IPS-NIHi7 (cell line): ENCODE results near the gene NUBP2.

ENCODE experiments used
- DNase-seq: peaks from one replicate; pipeline ENCODE4 v3.0.0; 2012; ENCODE audit warnings: mixed read lengths; ENCODE audit errors: extremely low spot score

NUBP2 gene

DNA sequence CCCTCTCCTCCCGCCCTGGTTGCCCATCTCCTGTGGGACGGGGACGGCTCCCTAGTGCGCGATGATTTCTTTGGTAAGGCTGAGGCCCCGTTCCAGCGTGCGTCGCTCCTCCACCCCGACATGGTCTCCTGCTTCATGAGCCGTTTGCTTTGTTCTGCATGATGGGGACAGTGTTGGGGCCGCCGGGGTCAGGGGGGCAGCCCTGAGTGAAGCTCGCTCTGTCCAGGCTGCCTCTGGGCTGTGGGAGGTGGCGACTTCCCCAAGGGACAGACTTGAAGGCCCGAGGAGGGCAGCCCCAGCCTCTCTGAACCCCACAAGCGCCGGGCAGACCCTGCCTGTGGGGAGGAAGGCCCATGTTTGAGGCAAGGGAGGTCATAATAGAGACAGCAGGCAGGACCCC lies 23.8 kb upstream of the NUBP2 start:
- DNase-seq: no peak

DNA sequence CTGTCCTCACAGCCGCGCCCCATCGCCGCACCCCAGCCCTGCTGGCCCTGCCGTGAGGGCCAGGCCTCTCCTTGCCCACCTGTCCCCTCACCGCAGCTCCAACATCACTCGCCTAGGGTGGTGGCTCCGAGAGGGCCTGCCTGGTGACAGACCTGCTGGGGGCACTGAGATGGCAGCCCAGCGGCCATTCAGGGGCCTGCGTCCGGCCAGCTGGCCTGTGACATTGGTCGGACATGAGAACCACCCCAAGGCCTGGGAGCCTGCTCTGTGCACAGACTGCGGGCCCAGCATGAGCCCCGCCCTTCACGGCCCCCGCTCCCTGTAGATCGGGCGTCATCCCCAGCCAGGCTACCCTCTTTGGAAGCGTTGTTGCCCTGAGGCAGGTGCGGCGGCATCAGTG lies 23.2 kb upstream of the NUBP2 start:
- DNase-seq: no peak

DNA sequence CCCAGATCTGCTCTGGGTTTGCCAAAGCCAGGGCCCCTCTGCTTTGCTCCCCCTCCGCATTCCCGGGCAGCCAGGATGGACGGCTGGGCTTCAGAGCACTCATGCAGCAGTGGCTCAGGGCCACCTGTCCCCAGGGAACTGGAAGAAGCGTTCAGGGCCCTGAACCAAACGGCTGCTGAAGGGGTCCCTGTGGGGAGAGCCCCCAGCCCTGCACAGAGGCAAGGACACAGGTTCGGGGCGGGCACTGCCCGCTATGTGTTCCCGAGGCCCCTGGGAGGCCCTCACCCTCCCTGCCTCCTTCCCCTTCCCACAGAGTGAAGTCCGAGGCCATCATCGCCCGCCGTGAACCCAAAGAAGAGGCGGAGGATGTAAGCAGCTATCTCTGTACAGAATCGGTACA lies 21.8 kb upstream of the NUBP2 start:
- DNase-seq: no peak

DNA sequence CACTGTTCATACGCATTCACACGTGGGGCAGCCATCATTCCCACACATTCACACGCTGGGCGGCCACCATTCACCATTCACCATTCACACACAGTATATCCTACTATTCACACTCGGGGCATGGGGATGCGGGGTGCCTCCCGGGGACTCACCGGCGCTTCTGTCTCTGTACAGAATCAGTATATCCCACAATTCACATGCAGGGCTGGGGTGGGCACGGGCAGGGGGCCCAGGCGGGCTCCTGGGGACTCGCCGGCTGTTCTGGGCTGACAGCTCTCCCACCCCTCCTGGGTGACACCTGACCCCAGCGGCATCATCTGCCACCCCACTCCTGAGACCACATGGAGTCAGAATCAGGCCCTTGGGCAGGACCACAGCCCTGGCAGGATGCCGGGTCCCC lies 21.0 kb upstream of the NUBP2 start:
- no peak for DNase-seq

DNA sequence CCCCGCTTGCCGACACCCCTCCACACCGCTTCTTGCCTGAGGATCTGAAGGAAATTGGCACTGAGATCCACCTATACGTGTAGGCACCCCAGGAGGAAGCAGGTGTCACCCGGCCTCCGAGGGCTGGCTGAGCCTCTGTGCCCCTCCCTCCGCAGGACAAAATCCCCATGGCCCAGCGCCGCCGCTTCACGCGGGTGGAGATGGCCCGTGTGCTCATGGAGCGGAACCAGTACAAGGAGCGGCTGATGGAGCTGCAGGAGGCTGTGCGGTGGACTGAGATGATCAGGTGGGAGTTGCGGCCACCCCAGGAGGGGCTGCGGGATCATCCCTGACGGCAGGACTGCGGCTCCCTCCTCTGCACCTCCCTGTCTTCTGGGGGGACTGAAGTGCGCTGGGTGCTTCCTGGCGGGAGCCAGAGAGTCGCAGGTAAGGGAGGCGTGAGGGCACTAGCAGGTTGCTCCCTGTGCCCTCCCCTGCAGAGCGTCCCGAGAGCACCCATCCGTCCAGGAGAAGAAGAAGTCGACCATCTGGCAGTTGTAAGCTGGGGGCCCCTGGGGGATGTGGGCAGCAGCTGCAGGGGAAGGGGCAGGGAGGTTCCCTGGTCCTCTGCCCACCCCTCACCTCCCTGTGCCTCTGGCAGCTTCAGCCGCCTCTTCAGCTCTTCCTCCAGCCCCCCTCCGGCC lies 20.4 kb upstream of the NUBP2 start:
- no peak for DNase-seq

DNA sequence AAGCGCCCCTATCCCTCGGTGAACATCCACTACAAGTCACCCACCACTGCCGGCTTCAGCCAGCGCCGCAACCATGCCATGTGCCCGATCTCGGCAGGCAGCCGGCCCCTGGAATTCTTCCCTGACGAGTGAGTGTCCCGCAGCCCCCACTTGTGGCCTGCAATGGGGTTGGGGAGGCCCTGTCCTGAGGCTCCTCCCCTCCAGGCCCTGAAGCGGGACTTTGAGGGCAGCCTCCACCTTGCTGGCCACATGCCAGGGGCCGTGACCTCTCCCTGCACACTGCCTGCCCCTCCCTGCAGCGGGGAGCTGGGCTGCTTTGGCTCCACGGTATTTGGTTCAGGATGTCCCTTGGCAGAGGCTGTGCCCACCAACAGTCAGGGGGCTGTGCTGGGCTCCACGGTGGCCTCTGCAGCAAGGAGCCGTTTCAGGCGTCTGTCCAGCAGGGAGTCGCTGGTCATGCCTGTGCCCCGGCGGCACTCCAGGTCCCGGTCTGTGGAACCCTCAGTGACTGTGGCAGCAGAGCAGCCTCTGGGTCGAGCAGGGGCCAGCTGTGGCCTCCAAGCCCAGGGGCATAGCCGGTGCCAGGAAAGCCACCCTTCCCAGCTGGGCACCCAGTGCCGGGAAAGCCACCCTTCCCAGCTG lies 19.8 kb upstream of the NUBP2 start:
- no peak for DNase-seq

DNA sequence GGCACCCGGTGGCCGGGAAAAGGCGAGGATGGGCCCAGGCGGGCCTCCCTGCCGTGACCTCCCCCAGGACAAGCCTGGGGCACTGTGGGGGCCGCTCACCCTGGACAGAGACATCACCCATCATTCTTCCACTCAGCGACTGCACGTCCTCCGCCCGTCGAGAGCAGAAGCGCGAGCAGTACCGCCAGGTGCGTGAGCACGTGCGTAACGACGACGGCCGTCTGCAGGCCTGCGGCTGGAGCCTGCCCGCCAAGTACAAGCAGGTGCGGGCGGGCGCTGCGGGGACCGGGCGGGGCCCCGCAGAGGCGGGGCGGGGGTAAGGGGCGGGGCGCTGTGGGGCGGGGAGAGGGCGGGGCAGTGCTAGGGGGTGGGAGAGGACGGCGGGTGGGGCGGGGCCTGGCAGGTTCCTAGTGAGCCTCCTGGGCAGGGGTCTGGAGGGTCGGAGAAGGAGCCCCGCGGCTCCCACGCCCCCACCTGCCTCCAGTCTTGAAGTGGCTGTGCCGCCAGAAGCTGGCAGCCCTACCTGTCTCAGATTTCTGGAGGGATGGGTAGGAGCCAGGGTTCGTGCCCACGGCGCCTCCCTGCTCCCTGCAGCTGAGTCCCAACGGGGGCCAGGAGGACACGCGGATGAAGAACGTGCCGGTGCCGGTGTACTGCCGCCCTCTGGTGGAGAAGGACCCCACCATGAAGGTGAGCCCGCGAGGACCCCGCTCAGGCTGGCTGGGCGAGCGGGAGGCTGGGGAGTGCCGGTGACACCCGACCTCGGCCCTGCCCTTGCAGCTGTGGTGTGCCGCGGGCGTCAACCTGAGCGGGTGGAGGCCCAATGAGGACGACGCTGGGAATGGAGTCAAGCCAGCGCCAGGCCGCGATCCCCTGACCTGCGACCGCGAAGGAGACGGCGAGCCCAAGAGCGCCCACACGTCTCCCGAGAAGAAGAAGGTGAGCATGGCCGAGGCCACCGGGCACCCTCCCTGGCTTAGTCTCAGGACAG lies 18.9 kb upstream of the NUBP2 start:
- DNase-seq: peak; percentile 94

DNA sequence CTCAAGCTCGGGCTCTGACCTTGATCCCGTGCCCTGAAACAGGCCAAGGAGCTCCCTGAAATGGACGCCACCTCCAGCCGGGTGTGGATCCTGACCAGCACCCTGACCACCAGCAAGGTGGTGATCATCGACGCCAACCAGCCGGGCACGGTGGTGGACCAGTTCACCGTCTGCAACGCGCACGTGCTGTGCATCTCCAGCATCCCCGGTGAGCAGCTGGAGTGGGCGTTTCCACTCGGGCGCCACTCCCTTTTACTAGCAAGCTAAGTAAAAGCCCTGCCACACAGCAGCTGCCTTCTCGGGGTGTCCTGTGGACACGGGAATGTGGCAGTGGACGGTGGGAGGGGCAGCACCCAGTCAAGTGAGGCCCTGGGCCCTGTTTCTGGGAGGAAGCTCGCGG lies 17.8 kb upstream of the NUBP2 start:
- no peak for DNase-seq

DNA sequence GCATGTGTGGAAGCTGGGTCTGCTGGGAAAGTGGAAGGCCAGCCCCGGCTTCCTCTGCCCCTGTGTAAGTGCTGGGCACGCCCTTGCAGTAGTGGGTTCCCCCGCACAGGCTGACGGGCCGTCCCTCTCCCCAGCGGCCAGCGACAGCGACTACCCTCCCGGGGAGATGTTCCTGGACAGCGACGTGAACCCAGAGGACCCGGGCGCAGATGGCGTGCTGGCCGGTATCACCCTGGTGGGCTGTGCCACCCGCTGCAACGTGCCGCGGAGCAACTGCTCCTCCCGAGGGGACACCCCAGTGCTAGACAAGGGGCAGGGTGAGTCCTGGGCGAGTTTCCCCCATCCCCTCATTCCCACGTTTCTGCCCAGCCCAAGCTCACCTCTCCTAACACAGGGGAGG lies 16.9 kb upstream of the NUBP2 start:
- DNase-seq: no peak

DNA sequence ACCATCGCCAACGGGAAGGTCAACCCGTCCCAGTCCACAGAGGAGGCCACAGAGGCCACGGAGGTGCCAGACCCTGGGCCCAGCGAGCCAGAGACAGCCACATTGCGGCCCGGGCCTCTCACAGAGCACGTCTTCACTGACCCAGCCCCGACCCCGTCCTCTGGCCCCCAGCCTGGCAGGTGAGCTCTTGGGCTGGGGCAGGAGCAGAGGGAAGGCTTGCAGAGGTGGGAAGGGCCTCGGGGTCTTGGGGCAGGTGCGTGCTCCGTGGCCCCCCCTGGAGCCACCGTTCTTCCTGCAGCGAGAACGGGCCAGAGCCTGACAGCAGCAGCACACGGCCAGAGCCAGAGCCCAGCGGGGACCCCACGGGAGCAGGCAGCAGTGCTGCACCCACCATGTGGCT lies 16.5 kb upstream of the NUBP2 start:
- no peak for DNase-seq

DNA sequence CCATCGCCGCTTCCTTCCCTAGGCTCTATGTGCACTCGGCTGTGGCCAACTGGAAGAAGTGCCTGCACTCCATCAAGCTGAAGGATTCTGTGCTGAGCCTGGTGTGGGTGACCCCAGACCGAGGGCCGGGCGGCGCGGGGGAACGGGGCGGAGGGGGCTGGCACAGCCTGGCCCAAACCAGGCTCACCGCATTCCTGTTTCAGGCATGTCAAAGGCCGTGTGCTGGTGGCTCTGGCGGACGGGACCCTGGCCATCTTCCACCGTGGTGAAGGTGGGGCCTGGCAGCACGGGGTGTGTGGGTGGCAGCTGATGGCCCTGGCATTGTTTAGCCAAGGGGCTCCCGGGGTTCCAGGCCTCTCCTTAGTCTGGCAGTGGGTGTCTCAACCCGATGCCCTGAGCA lies 16.1 kb upstream of the NUBP2 start:
- DNase-seq: no peak

DNA sequence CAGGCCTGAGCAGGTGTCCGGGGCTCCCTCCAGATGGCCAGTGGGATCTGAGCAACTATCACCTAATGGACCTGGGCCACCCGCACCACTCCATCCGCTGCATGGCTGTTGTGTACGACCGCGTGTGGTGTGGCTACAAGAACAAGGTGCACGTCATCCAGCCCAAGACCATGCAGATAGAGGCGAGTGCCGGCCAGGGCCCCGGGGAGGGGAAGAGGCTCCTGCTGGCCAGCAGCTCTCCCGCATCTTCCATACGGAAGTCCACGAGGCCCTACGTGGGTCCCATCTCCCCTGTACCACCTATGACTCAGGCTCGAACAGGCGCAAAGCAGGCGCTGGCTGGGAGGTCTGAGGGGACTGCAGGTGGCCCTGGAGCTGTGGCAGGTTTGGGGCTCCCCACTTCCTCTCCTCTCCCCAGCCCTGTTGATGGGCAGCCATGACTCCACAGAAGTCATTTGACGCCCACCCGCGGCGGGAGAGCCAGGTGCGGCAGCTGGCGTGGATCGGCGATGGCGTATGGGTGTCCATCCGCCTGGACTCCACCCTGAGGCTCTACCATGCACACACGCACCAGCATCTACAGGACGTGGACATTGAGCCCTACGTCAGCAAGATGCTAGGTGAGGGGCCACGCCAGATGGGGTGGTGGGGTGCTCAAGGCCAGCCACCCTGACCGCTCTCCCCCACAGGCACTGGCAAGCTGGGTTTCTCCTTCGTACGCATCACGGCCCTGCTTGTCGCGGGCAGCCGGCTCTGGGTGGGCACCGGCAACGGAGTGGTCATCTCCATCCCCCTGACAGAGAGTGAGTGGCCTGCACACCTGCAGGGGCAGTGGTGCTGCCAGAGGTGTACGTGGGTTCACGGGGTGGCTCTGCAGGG lies 15.4 kb upstream of the NUBP2 start:
- no peak for DNase-seq

DNA sequence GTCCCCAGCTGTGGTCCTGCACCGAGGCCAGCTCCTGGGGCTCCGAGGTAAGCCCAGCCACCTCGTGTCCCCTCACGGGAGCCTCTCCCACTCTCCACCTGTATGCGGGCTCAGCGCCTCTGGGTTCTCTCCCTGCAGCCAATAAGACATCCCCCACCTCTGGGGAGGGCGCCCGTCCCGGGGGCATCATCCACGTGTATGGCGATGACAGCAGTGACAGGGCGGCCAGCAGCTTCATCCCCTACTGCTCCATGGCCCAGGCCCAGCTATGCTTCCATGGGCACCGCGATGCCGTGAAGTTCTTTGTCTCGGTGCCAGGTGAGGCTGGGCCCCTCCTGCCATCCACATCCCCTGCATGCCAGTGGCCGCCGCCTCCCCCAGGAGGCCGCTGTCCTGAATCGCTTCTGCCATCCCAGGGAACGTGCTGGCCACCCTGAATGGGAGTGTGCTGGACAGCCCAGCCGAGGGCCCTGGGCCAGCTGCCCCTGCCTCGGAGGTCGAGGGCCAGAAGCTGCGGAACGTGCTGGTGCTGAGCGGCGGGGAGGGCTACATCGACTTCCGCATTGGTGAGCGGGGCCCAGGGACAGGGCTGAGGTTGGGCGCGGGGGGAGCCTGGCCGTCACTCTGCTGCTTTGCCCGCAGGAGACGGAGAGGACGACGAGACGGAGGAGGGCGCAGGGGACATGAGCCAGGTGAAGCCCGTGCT lies 14.5 kb upstream of the NUBP2 start:
- DNase-seq: no peak

DNA sequence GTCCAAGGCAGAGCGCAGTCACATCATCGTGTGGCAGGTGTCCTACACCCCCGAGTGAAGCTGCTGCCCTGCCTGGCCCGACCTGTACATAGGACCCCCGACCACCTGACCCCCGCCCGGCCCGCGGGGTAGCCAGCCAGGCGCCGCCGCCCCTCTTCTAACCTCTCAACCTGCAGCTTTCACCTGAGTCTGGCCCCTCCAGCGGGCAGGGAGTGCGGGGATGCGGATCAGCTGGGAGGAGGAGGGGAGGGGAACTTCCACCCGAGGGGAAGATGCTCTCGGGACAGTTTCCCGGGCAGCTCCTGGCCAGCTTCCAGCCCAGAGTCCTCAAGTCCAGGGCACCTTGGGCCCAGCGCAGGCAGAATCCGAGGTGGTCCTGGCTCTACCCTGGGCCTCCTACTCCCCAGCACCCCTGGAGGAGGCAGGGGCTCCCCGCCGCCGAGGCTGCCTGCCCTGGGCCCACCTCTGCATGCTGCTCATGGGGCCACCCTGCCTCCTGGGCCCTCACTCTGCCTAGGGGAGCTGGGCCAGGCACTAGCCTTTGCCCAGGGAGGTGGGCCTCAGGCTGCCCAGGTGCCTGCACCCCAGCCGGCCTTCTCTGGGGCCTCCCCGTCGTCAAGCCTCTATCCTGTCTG lies 13.9 kb upstream of the NUBP2 start:
- DNase-seq: no peak

DNA sequence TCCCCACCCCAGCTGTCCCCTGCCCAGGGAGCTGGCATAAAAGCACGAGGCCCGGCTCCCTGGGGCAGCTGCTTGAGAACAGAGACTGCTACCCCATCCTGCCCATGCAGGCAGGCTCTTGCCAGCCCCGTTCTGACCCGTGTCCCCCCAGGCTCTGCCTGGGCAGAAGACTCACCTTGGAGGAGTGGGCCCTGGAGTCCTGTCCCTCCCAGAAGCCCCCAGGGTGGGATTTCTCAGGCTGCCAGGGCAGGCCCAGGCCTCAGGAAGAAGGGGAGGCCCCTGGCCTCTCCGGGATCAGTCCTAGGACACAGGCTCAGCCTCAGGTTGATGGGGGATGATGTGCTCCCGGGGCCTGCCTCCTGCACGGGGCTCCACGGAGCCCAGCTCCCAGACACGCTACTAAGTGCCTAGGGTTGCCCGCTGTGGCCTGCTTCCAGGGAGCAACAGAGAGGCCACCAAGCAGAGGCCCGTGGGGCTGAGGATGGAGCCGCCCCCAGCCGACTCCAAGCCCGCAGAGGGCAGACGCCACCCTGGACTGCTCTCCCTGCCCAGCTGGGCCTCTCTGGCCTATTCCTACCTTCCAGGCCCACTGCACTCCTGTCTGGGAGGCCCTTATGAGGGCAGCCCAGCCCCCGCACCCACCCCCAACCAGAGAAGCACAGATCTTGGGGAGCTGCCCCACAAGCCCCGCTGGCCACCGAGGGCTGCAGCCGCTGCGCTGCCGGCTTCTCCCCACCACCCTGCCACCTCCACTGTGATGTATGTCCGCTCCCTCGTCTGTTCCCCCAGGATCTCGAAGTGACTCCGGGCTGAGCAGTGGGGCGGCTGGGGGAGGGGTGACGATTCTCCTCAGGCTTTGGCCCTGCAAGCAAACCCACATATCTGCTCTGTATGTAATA lies 13.1 kb upstream of the NUBP2 start:
- no peak for DNase-seq

DNA sequence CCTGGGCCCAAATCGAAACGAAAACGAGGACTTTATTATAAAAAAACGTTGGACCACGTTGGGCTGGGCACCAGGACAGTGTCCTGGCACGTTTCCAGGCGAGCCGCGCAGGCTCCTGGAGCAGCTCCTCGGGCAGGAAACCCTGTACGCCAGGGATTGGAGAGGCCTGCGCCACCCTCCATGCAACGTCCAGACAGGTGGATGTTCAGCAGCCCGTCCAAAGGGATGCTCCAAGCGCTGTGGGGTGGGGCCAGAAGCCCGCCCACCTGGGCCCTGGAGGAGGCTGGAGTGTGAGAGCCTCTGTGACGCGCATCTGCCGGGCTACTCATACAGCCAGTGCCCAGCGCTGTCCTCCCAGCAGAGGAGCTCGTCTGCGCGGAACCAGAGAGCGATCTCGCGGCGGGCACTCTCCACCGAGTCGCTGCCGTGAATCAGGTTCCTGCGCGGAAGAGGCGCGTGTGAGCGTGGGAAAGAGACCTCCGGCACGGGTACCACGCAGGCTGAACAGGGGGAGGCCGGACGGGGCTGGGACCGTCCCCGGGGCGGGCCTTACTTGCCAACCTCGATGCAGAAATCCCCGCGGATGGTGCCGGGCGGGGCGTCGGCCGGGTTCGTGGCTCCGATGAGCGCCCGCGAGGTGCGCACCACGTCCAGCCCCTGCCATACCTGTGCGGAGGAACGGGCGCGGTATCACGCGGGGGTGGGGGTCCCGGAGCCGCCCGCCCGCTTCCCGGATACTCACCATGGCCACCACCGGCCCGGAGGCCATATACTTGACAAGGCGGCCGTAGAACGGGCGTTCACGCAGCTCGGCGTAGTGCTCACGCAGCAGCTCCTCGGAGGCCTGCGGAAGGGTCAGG lies 12.2 kb upstream of the NUBP2 start:
- DNase-seq: no peak

DNA sequence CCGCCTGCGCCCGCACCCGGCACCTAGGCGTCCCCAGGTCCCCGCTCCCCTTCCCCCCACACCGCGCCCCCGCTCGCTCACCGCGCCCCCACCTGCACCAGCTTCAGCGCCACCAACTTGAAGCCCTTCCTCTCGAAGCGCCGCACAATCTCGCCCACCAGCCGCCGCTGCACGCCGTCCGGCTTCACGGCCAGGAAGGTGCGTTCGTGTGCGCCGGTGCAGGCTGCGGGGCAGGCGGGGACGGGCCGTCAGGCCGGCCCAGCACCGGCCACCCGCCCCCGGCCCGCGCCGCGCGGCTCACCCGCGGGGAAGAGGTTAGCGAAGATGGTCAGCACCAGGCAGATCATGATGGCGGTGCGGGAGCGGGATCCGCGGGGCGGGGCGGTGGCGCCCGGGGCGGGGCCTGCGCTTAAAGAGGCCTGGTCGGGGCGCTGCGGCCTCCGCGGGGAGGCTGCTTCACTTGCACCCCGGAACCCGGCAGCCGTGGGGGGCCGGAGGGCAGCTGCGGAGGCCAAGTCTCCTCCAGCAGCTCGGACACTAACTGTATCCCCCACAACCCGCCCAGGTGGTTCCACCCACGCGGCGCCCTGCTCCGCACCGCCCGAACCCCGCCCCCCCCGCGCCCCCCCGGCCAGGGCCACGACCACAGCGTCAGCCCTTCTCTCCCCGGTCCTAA lies 11.4 kb upstream of the NUBP2 start, which contains the start of gene NME3:
Gene NME3, minus strand, starts transcription at position 356 of the 676 bp plus-strand sequence. Its CDS starts 9 bp downstream, at position 347.
- DNase-seq: peak; percentile 76

DNA sequence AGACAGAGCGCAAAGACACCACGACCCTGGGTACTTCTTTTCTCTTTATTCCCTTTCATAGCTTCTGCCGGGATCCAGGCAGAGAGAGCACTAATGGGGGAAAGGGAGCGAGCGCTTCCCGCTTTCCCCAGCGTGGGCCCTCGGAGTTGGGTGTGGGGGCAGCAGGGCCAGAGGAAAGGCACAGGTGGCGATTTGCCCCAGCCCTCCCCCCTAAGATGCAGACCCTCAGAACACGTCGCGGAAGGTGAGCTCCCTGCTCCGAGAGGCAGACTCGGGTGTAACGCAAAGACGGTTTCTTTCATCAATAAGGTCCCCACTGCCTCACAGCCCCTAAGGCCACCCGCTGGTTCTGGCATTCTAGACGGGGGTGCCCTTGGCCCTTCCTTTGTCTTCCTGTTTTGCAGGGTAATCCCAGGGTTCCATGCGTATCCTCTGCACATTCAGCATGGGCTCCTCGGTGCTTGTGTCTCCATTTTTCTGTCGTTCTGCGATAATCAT lies 10.8 kb upstream of the NUBP2 start:
- DNase-seq: peak; percentile 39
